Stomach (tissue), 9 donors: ENCODE measurements around the gene RLIM. TPM values are rescaled to one million over a fixed set of nuclear protein-coding genes. Genes with fewer than 3 reads are reported as not detected.

ENCODE experiments used
- DNase-seq, 2 donors: peaks; one replicate each; pipeline versions ENCODE4 v3.0.0 to v3.0.0-alpha.2; 2013 to 2019
- H3K27ac ChIP-seq, 5 donors: fragments of 200-600 bp in 4 of 5; sonication (generic) in 4 of 5; one replicate each; pipeline ENCODE4 v1.5.1; 2013 to 2019; ENCODE audit warnings: mild to moderate bottlenecking in 1 of 5, moderate library complexity in 1 of 5
- H3K27me3 ChIP-seq, 3 donors: fragments of 200-600 bp; sonication (generic); one replicate each; pipeline ENCODE4 v1.5.1; 2017 to 2019; ENCODE audit warnings: mixed run types in 1 of 3
- H3K36me3 ChIP-seq, 4 donors: fragments of 200-600 bp; sonication (generic); 1 replicate in 3 of 4; 2 replicates in 1 of 4; pipeline ENCODE4 v1.5.1; 2016 to 2019
- H3K4me1 ChIP-seq, 4 donors: fragments of 200-600 bp; sonication (generic); one replicate each; pipeline ENCODE4 v1.5.1; 2016 to 2019
- H3K4me3 ChIP-seq, 4 donors: fragments of 200-600 bp; sonication (generic) in 3 of 4; one replicate each; pipeline ENCODE4 v1.5.1; 2016 to 2019; ENCODE audit warnings: mild to moderate bottlenecking in 1 of 4
- H3K9me3 ChIP-seq, 4 donors: fragments of 200-600 bp; sonication (generic); one replicate each; pipeline ENCODE4 v1.5.1; 2016 to 2019
- EP300 ChIP-seq: sonication (generic); formaldehyde crosslinking; IDR thresholded peaks from one replicate; pipeline ENCODE4 v1.6.1; 2017; ENCODE audit warnings: antibody characterized with exemption
- POLR2A ChIP-seq, 4 donors: fragments of 450-650 bp; IDR thresholded peaks; one replicate each; pipeline ENCODE4 v1.6.1; 2016; ENCODE audit warnings: antibody characterized with exemption in 4 of 4, control low read depth in 2 of 4, mild to moderate bottlenecking in 1 of 4, moderate library complexity in 1 of 4
- POLR2AphosphoS5 ChIP-seq, 3 donors: sonication (generic); formaldehyde crosslinking; IDR thresholded peaks; one replicate each; pipeline ENCODE4 v1.6.1; 2016; ENCODE audit warnings: antibody characterized with exemption in 3 of 3
- WGBS, 5 donors: extraction: QIAGEN DNeasy Blood & Tissue Kit in 3 of 5; methylation state at CpG; one replicate each; pipeline versions ENCODE4 v1.1.5 to v1.1.7; 2013 to 2018; 5-methylcytosine and 5-hydroxymethylcytosine counted together
- intact Hi-C: fragments of 100-400 bp; cut with DNase I; formaldehyde crosslinking; loops from one replicate; pipeline ENCODE4 v1.15.1; 2023; ENCODE audit warnings: low total_unique reads
- polyA plus RNA-seq, 3 donors: library from polyadenylated mRNA; stranded (reverse); fragments of 200-250 nt; gene quantifications; one replicate each; pipeline ENCODE4 v1.2.3, GENCODE V29; 2013
- total RNA-seq, 5 donors: library from RNA; depleted of rRNA; stranded (reverse); fragments of >200 nt; gene quantifications; one replicate each; pipeline versions ENCODE4 v1.1.0 to v1.2.3, GENCODE V29; 2014 to 2016
- TF ChIP-seq, protein P1 (sequence below), 7 experiments: fragments of 450-650 bp in 4 of 7; fragments of 200-600 bp in 3 of 7; sonication (generic) in 3 of 7; IDR thresholded peaks; one replicate each; pipeline ENCODE4 v1.5.1; 2016 to 2019; ENCODE audit warnings: antibody characterized with exemption in 7 of 7, control low read depth in 2 of 7, mild to moderate bottlenecking in 1 of 7
- donor health status: healthy with polysubstance abuse.
- donor health status: Bipolar disorder and iron deficiency.
- donor health status: healthy.

RLIM gene
- total and polyA plus RNA-seq, 8 donors = 2.9 to 67.9 (median 10.5) TPM

DNA sequence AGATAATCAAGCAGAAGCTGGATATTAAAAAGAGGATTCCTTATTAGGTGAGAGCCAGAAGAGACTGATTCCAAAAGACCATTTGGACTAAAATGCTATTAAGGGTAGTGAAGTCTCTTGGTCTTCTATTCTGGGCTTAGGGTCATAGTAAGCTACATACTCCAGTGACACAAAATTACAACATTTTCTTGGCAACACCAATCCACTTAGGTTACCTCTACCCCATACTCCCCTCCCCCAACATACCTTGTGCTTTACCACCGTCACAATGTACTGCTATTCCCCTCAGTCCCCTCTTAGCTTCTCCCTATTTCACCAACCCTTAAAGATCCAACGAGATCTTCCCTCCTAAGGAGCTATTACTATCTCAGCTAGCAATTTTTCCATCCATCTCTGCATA, 11.4 kb downstream of the RLIM start:
- no peak overlapping the region for H3K4me3 ChIP-seq
- no peak for DNase-seq
- H3K36me3 ChIP-seq = peaks cover 0 to 8% (median 0%) of the 10 kb centered on the region in 4 donors
- TF ChIP-seq, protein P1, sequence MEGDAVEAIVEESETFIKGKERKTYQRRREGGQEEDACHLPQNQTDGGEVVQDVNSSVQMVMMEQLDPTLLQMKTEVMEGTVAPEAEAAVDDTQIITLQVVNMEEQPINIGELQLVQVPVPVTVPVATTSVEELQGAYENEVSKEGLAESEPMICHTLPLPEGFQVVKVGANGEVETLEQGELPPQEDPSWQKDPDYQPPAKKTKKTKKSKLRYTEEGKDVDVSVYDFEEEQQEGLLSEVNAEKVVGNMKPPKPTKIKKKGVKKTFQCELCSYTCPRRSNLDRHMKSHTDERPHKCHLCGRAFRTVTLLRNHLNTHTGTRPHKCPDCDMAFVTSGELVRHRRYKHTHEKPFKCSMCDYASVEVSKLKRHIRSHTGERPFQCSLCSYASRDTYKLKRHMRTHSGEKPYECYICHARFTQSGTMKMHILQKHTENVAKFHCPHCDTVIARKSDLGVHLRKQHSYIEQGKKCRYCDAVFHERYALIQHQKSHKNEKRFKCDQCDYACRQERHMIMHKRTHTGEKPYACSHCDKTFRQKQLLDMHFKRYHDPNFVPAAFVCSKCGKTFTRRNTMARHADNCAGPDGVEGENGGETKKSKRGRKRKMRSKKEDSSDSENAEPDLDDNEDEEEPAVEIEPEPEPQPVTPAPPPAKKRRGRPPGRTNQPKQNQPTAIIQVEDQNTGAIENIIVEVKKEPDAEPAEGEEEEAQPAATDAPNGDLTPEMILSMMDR (IDR thresholded peaks at IDR 0.05) = no peak
- no peak for TF ChIP-seq POLR2A (IDR thresholded peaks at IDR 0.05)
- no peak for TF ChIP-seq EP300
- no peak for TF ChIP-seq POLR2AphosphoS5 (IDR thresholded peaks at IDR 0.05)
- H3K27ac ChIP-seq = no peak overlapping the region
- H3K27me3 ChIP-seq = no peaks in the 10 kb centered on the region
- WGBS, 5 donors = 65 to 96% (median 94%) methylated on average over 2 of the region's 2 CpGs
- peaks cover 0 to 29% (median 11%) of the 10 kb centered on the region in 4 donors for H3K4me1 ChIP-seq
- no peaks in the 10 kb centered on the region for H3K9me3 ChIP-seq
- intact Hi-C loops = no loop called here

DNA sequence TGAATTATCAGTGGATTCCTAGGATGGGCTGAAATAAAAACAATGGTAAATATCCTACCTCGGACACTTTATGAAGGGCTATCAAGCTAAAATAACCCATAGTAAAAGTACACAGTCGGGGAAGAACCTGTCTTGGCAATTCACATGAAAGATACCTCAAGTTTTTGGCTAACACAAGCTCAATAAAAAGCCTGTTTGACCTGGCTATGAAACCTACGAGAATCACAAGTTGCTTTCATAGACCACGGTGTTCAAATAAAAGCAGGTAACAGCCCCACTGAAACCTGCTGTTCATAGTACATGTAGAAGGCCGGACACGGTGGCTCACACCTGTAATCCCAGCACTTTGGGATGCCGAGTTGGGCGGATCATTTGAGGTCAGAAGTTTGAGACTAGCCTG, 12.3 kb downstream of the RLIM start:
- Histone ChIP-seq H3K4me3 (no peak overlapping the region), H3K36me3 (no peaks in the 10 kb centered on the region), H3K27ac (no peak overlapping the region), H3K9me3 (no peaks in the 10 kb centered on the region), H3K4me1 (peaks cover 0 to 29% (median 11%) of the 10 kb centered on the region in 4 donors), H3K27me3 (no peaks in the 10 kb centered on the region)
- intact Hi-C loops = no loop called here
- 80 to 89% (median 81%) methylated on average over 3 to 8 of the region's 8 CpGs for WGBS, 5 donors
- DNase-seq = no peak
- TF ChIP-seq, protein P1 (IDR thresholded peaks at IDR 0.05) = no peak
- TF ChIP-seq EP300 (no peak), POLR2AphosphoS5 (IDR thresholded peaks at IDR 0.05) (no peak), POLR2A (IDR thresholded peaks at IDR 0.05) (no peak)

DNA sequence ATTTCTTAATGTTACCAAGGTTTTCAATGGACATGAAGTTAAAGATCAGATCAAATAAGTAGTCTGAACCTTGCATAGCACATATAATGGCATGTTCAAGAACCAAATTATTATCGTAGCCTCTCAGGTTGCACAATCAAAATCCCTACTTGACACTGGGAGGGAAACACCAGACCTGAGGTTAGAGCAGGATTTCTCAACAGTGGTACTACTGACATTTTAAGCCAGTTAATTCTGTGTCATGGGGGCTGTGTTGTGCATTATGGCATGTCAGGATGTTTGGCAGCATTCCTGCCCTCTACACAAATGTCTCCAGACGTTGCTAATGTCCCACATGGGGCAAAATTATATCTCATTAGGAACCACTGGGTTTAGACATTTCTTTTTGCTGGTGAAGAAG, 20.8 kb downstream of the RLIM start:
- 48 to 78% (median 72%) methylated on average over 2 of the region's 2 CpGs for WGBS, 5 donors
- Histone ChIP-seq H3K9me3 (no peaks in the 10 kb centered on the region), H3K36me3 (peaks cover 0 to 55% (median 50%) of the 10 kb centered on the region in 4 donors), H3K27me3 (peaks cover 0 to 3% (median 0%) of the 10 kb centered on the region in 3 donors), H3K4me3 (no peak overlapping the region), H3K4me1 (no peaks in the 10 kb centered on the region), H3K27ac (no peak overlapping the region)
- intact Hi-C loops = no loop called here
- DNase-seq = no peak
- TF ChIP-seq POLR2AphosphoS5 (IDR thresholded peaks at IDR 0.05) (no peak), POLR2A (IDR thresholded peaks at IDR 0.05) (no peak), EP300 (no peak)
- TF ChIP-seq, protein P1 (IDR thresholded peaks at IDR 0.05) = no peak

DNA sequence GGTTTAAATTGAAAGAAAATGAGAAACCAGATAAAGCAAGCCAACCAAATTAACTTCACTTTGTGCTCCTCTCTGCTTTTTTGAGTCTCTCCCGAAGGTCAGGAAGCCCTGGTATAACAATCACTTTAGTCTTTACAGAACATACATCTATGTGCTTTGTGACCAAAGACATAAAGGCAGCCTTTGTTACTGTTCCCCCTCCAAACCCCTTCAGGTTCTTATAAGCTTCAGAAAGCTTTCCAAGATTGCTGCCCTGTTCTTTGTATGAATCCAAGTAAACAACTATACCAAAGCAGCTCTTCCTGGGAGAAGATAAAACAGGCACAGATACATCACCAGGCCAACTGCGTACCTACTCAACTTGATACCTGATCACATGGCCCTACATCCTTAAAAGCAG, 28.7 kb downstream of the RLIM start:
- 80 to 98% (median 86%) methylated on average over 2 of the region's 2 CpGs for WGBS, 5 donors
- intact Hi-C loops = no loop called here

More for the DNA sequence above, 28.7 kb downstream of the RLIM start:
- Histone ChIP-seq H3K9me3 (no peaks in the 10 kb centered on the region), H3K27ac (no peak overlapping the region), H3K4me1 (no peaks in the 10 kb centered on the region), H3K36me3 (peaks cover 0 to 16% (median 8%) of the 10 kb centered on the region in 4 donors), H3K4me3 (no peak overlapping the region), H3K27me3 (no peaks in the 10 kb centered on the region)
- no peak for TF ChIP-seq POLR2A (IDR thresholded peaks at IDR 0.05)
- no peak for TF ChIP-seq EP300
- TF ChIP-seq POLR2AphosphoS5 (IDR thresholded peaks at IDR 0.05) = no peak
- TF ChIP-seq, protein P1 (IDR thresholded peaks at IDR 0.05) = no peak
- no peak for DNase-seq
